HG03045 (cell line): ENCODE measurements around the gene AGAP1.
"Not testable (repeated sequence)": the region's sequence is repeated elsewhere in the genome, so short reads cannot be mapped to it uniquely, and the experiment has no call there.

Experiments
- ATAC-seq: cut with Tn5 transposase; IDR thresholded peaks from one replicate; pipeline ENCODE4 v1.9.1; 2021; ENCODE audit warnings: mild to moderate bottlenecking, moderate library complexity; ENCODE audit not compliant: unreplicated experiment

Gene AGAP1

DNA sequence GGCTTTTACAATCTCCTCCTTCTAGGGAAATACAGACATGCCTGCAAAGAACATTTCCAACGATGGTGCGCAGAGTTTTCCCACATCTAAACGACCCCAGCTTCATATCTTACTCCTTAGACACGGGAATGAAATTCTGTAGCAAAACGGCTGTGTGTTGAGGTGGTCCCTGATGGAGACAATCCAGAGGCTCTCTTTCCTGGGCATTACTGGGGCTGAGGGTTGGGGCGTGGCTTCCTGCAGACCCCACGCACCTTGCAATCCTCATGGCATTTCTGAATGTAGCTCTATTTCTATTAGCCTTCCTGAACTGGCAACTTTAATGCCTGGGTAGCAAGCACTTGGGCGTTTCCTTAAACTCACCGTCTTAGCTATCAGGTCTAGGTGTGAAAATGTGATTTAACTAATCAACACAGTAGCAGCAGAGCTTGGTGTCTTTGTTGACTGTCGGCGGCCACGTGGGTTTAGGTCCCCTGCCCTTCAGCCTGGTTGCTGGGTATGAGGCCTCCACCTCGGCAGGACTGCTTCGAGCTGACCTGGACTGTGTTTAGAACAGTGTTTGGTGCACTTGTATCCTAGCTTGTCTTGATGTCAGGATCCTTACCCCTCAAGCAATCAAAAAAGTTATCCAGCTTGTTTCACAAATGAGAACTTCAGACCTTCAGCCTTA lies 431.5 kb downstream of the AGAP1 start:
- no peak for ATAC-seq

DNA sequence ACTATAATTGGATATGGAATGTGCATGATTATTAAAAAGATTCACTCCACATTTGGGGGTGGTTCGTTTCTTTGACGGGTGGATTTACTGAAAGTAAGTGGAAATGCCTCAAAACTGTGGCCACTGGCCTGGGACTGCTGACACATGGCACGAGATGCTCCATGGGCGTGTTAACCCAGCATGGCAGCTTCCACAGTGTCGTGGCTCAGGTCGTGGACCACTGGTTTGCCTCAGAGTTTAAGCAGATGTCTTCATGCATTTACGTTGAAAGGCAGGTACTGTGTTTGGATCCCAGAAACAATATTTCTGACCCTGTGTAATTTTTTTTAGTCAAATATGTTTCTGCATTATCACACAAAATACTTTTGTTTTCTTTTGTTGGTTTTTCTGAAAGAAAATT lies 432.4 kb downstream of the AGAP1 start:
- ATAC-seq = no peak

DNA sequence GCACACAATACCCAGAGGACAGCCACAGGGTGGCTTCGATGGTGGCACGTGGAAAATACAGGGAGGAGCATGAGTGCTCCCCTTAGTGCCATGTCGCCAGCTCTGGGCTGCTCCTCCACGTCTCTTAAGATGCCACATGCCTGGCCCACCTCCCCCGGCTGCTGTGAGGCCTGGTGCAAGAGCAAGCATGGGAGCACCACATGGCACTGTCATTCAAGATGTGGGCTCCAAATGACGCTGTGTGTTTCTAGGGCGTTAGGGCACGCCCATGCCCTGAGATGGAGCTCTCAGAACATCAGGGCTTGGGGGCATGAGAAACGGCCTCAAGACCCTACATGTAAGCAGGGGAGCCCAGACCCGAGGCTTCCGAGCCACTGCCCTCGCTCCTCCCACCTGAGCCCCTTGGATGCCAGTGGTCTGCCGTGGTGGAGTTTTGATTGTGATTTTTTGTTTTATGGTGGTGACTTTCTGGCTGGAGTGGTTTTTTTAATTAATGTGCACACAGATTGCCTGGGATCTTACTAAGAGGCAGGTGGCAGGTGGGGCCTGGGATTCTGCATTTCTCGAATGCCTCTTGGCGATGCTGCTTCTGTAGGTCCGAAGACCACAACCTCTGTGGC lies 435.0 kb downstream of the AGAP1 start:
- no peak for ATAC-seq

DNA sequence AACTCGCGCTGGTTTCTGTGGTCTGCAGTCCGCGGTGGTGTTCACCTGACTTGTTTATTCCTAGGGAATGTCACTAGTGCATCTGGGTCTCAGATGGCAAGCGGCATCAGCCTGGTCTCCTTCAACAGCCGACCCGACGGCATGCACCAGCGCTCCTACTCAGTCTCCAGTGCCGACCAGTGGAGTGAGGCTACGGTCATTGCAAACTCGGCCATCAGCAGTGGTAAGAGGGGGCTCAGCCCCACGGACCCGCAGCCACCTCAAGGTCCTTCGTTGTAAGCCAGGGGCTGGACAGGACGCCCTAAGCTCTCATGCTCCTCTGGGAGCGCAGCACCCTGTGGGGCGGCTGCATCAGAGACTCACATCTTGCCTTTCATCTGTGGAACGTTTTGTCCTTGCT lies 436.9 kb downstream of the AGAP1 start:
- no peak for ATAC-seq

DNA sequence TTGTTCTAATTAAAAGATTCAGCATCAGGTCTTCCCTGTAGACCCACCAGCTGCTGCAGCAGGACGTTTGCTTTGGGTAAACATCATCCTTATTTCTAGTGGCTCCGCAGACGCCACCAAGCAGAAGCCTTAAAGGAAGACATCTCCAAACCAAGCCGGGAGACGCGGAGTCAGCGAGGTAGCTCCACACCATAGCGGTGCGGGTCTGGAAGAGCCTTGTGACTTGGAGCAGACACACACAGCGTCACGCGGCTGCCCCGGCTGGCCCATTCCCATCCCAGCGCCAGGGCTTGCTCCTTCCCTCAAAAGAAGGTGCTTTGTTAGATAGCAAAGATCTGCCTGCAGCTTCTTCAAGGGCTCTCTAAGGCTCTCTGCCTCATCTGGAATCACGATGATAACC lies 437.8 kb downstream of the AGAP1 start:
- ATAC-seq = no peak

DNA sequence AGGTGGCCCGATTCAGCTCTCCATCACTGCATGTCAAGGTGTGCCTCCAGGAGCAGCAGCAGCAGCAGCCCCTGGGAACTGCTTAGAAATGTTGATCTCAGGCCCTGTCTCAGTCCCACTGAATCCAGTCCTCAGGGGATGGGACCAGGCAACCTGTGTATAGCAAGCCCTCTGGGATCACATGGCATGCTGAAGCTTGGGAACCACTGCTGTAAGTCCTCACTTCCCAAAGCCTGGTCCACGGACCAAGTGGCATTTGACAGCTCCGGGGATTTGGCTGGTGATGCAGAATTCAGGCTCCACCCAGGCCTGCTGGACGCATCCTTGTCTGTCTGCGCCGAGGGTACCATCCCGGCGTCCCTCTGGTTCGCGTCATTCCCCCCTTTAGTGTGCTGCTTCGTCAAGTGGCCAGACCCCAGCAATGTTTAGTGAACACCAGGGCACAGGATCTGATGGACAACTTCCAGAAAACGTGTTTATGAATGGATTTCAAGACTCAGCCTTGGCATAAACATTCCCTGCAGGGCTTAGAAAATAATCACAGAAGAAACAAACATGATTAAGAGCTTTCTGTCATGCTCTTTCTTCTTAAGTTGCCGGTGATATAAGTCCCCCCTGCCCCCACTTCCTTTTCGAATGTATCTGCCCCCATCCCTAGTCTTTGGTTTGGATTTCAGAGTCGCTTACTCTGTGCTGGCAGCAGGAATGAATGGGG lies 440.4 kb downstream of the AGAP1 start:
- ATAC-seq = no peak

DNA sequence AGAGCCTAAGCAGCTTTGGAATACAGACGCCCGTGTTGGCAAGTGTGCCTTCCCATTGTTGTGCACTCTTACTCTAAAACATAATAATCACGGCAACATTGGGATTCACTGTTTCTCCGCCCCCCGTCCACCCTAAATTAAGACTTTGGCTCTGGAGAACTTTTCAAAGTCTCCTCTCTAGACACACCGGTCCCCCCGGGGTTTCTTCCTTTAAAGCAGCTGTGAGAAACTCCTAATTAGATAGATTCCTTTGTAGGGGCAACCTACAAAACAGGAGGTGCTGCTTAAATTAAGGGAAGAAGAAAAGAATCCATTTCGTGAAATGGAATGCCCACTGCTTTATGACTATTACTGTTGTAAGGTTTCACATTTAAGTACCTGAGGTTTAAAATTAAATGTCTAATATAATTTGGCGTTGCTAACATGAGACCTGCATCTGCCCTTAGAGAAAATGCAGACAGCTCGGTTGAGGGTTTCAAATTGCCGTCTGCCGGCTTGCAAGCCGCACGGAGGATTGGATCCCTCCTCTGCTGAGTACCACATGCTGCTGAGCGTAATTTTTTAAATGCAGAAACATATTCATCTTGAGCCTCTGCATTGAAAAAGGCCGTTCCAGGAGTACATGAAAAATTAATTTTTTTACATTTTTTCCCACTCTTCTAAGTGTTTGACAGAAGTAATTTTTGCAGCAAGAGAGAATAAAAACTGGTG lies 441.1 kb downstream of the AGAP1 start:
- no peak for ATAC-seq

DNA sequence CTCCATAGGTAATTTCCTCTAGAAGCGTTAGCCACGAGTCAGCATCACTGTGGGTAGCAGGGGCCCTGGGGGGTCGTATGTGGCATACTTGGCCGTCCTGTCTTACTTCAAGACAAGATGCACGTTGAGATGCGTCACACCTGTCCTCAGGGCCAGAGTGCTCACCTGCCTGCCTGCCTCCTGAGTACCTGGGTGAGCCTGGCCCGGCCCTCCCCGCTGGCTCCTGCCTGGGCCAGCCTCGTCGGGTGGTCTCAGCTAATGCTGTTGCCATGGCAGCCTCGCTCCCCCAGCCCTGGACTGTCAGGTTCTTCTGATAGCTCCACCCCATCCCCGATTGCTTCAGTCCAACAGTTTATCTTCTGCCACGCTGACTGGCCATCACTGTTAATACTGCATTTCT lies 441.9 kb downstream of the AGAP1 start:
- ATAC-seq = no peak

DNA sequence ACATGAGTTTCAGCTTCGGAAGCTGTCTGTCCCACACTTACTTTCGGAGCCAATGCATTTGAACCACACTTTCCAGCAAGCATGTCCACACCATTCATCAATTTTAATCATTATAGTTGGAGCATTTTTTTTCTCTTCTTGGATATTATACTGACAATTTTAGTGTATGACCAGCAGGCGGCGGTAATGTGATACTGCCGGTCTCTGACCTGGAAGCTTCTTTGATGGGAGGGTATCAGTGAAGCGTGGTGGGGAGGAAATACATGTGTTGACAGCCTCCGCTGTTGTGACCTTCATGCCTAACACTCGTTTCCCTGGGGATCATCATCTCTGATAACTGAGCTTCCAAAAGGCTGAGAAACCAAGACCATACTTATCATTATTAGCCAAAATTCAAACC lies 442.6 kb downstream of the AGAP1 start:
- no peak for ATAC-seq

DNA sequence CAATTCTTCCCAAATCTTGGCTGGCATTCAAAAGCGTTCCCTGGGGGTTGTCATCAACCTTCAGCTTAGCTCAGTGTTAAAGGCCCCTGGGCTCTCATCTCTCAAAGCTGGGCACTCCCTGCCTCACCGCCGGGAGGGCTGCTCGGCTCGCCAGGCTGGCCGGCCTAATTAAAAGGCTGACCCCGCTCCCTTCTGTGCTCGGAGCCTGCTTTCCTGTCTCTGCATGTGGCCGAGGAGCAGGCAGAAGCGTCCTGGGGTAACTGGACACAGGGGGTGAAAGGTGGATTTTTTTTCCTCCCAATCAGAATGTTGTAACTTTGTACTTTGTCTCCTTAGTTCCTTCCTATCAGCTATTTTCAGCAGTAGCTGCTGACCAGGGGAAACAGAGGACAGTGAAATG lies 443.2 kb downstream of the AGAP1 start:
- ATAC-seq = no peak

DNA sequence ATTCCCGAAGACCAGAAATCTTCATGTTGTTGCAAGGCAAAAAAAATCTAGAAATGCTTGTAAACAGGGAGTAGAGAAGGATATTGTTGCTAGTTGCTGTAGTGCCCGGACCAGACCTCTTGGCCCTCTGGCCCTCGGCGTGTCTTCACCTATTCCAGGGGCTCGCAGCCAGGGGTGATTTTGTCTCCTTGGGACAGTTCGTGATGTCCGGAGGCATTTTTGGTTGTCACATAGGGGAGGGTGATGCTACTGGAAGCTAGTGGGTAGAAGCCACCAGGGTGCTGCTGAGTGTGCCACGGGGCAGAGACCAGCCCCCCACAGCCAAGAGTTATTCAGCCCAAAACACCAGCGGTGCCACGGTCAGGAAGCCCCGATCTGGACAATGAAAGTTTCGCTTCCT lies 443.7 kb downstream of the AGAP1 start:
- ATAC-seq = no peak

DNA sequence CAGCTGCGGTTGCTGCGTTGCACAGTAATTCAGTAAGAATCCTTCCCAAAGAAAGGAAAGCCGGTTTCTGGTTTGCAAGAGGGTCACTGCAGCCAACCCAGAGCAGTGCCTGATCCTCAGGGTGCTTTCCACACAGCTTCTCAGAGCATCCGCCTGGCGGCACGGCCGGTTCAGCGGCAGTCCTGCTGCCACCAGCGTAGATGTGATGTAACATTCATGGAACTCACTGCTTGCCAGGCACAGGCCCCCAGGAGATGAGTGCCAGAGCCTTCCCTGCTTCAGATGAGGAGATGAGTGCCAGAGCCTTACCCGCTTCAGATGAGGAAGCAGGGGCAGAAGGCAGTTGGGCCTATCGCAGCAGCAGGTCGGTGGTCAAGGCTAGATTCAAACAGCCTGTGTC lies 444.1 kb downstream of the AGAP1 start:
- ATAC-seq = no peak

DNA sequence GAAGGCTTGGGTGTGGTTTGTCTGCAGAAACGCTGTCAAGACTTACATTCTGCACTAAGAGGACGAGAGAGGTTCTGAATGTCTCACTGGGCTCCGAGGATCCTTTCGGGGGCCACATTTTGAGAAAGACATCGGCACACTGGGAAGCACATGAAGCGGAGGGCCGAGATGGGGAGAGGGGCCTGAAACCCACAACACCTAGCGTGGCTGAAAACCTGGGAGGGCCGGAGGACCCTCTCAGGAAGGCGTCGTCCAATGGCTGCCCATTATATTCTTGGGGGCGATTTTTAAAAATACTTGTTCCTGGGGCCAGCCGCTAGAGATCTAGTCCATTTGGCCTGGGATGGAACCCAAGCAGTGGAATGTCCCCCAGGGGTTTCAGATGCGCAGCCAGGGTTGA lies 444.8 kb downstream of the AGAP1 start:
- no peak for ATAC-seq

DNA sequence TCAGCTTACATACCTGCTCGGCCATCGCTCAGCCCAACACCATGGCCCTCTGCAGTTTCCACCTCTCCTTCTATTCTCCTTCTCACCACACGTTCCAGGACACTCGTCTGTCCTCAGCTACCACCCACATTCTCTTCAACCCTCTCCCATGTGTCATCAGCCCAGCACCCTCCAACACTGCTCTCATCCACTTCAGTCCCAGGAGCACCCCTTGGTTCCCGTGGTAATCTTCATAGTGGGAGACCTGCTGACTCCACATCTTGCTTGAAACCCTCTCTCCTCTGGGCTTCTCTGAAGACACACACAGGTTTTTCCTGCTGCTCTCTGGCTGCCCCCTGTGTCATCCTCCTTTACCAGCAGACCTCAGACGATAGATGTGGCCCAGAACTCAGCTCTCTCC lies 445.6 kb downstream of the AGAP1 start:
- no peak for ATAC-seq

DNA sequence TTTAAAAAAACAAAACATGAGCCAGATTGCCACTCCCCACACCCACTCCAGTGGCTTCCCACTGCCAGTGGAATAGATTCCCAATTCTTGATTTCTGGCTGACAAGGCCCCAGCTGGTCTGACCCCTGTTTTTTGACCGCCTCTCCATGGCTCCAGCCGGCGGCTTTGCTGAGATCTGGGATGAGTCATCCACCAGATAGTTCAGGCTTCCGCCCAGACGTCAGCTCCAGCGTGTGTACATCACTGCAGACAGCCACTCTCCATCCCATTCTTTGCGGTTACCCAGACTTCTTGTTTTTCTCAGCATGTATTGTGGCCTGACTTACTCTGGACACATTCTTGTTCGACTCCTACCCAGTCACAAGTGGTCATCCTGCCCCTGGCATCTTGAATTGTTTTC lies 446.5 kb downstream of the AGAP1 start:
- ATAC-seq = no peak

DNA sequence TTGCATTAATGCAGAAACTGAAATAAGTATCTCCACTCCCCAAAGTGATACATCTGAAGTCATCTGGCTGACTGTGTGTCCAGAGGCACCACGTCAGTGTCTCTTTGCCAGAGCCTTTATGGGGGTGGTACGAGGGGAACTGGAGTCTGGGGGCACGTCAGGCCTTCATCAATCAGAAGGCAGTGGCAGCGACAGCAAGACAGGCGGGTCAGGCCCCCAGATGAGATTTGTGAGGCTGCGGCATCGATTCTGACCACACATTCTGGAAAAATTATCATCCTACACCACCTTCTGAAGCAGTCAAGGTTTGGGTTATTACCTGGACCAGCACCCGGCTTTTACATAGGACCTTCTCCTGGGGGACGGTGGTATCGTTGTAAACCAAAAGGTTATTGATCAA lies 450.7 kb downstream of the AGAP1 start:
- ATAC-seq = no peak

DNA sequence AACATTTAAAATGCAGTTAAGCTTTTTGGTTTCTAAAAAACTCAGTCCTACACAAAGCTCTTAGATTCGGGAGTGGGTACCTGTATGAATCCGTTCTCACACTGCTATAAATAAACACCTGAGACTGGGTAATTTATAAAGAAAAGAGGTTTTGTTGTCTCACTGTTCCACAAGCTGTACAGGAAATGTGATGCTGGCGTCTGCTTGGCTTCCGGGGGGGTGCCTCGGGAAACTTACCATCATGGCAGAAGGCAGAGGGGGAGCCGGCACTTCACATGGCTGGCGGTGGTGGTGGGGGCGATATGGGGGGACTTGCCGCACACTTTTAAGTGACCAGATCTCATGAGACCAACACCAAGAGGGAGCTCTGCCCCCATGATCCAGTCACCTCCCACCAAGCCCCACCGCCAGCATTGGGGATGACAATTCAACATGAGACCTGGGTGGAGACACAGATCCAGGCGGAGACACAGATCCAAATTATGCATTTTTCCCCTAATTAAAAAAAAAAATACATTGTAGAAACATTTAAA lies 451.8 kb downstream of the AGAP1 start:
- ATAC-seq = no peak

DNA sequence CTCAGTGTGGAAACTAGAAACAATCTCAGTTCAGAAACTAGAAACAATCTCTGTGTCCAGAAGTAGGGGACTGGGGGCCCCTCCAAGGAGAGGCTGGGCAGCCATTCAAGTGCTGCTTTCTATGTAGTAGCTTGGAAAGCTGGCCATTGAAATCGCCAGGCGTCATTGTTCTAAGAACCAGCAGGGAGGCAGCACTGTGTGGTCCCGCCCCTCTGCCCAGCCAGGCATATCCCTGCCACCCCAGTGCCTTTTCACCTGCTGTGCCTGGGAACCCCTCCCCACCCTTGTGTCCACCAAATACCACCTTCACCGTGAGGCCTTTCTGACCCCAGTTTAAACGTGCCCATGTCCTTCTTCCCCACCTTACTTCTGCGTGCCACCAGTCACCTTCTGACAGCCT lies 452.7 kb downstream of the AGAP1 start:
- no peak for ATAC-seq

DNA sequence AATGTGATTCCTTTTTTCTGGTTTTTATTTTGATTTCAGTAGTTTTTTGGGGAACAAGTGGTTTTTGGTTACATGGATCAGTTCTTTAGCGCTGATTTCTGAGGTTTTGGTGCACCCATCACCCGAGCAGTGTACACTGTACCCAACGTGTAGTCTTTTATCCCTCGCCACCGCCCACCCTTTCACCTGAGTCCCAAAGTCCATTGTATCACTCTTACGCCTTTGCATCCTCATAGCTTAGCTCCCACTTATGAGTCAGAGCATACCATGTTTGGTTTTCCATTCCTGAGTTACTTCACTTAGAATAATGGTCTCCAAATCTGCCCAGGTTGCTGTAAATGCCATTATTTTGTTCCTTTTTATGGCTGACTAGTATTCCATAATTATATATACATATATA lies 453.2 kb downstream of the AGAP1 start:
- not testable (repeated sequence) for ATAC-seq

DNA sequence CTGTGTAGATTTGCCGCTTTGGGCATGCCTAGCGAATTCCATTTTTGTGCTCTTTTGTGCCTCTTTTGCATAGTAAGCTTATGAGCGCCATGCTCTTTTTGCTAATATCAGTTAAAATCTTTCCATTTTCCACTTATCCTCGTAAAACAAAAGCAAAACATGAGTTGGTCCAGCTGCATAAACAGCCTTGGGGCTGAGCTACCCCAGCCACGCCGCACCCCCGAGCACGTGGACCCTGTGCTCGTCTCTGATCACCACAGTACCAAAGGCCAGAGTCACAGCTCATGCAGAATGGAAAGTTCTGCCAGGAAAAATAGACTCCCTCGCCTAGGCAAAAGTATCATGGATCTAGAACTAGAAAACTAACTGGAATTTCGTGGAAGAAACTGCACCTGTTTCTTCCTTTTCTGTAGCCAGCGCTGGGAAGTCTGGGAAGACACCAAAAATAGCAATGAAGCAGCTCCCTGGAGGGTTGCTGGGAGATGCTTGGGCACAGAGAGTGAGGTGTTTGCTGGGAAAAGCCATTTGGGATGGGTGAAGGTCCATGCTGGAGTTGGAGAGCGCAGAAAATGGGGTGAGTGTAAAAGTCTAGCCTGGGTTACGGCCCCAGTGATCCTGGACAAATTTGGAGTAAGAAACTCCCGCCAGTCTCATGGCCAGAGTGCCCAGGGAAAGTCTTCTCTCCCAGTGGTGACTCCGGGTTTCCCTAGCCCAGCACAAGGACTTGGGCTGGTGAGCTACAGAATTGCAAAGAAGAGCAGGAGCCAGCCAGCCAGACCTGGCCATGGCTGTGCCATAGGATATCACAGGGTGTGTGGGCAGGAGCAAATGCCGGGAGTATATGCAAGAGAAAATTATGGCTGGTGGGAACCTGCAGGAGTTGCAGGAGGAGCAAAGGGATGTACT lies 456.0 kb downstream of the AGAP1 start:
- ATAC-seq = no peak

DNA sequence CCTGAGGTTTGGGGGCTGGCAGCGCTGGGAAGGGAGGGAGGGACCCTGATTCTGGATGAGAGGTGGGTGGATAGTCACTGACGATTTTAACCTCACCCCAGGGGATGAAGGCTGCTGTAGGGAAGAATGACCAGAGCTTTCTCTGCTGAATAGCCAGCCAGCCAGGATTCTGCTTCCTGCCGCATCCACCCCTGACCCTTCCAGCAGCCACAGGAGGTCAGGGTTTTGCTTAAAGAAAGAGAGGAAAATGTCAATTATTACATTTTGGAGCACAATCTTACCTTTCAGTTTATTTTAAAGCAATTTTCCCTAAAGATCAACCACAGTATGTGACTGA lies 456.6 kb downstream of the AGAP1 start:
- no peak for ATAC-seq
